Liver (tissue), 9 donors: ENCODE measurements around the gene OSBPL10. TPM values are rescaled to one million over a fixed set of nuclear protein-coding genes. Genes with fewer than 3 reads are reported as not detected.

Experiments used
- DNase-seq: peaks from one replicate; pipeline ENCODE4 v3.0.0-alpha.2; 2017; ENCODE audit warnings: low spot score
- H3K27ac ChIP-seq, 2 donors: one replicate each; pipeline ENCODE4 v1.7.0; 2013; ENCODE audit warnings: inconsistent platforms in 2 of 2, low read length in 2 of 2, control low read depth in 1 of 2, low read depth in 1 of 2, mild to moderate bottlenecking in 1 of 2
- H3K27me3 ChIP-seq, 4 donors: one replicate each; pipeline versions ENCODE4 v1.6.1 to v1.7.0; 2013; ENCODE audit warnings: low read length in 3 of 4, inconsistent platforms in 1 of 4, mild to moderate bottlenecking in 1 of 4, moderate library complexity in 1 of 4; ENCODE audit not compliant: control insufficient read depth in 4 of 4, insufficient read depth in 4 of 4
- H3K36me3 ChIP-seq, 4 donors: one replicate each; pipeline versions ENCODE4 v1.6.1 to v1.7.0; 2013; ENCODE audit warnings: low read length in 3 of 4, mild to moderate bottlenecking in 3 of 4, low read depth in 1 of 4, moderate library complexity in 1 of 4; ENCODE audit not compliant: control insufficient read depth in 4 of 4, insufficient read depth in 3 of 4
- H3K4me1 ChIP-seq, 4 donors: one replicate each; pipeline versions ENCODE4 v1.6.1 to v1.7.0; 2013; ENCODE audit warnings: low read length in 3 of 4, mild to moderate bottlenecking in 3 of 4, moderate library complexity in 1 of 4; ENCODE audit not compliant: control insufficient read depth in 4 of 4, insufficient read depth in 4 of 4
- H3K4me3 ChIP-seq, 3 donors: one replicate each; pipeline versions ENCODE4 v1.6.1 to v1.7.0; 2013; ENCODE audit warnings: low read length in 3 of 3, control low read depth in 1 of 3, low read depth in 1 of 3, mild to moderate bottlenecking in 1 of 3
- H3K9ac ChIP-seq, 2 donors: one replicate each; pipeline ENCODE4 v1.7.0; 2013; ENCODE audit warnings: low read length in 2 of 2, mild to moderate bottlenecking in 2 of 2, moderate library complexity in 2 of 2, control low read depth in 1 of 2, low read depth in 1 of 2
- H3K9me3 ChIP-seq, 4 donors: one replicate each; pipeline versions ENCODE4 v1.6.1 to v1.7.0; 2013; ENCODE audit warnings: low read length in 3 of 4; ENCODE audit not compliant: control insufficient read depth in 4 of 4
- CTCF ChIP-seq: fragments of 150-350 bp; IDR thresholded peaks from 2 replicates; pipeline ENCODE4 v1.5.1; 2017; ENCODE audit warnings: improper control_type of control experiment, low read depth, low read length; ENCODE audit not compliant: missing input control
- EGR1 ChIP-seq, 2 donors: IDR thresholded peaks; 2 replicates each; pipeline ENCODE4 v1.6.1; 2016 to 2018; ENCODE audit warnings: antibody characterized with exemption in 2 of 2, low read depth in 2 of 2
- FOXA1 ChIP-seq: IDR thresholded peaks from 2 replicates; pipeline ENCODE4 v1.6.1; 2016; ENCODE audit warnings: antibody characterized with exemption
- FOXA2 ChIP-seq: IDR thresholded peaks from 2 replicates; pipeline ENCODE4 v1.6.1; 2016; ENCODE audit warnings: antibody characterized with exemption
- GABPA ChIP-seq, 2 donors: IDR thresholded peaks in 1 of 2; conservative IDR thresholded peaks in 1 of 2; 2 replicates each; pipeline ENCODE4 v1.6.1; 2016; ENCODE audit warnings: antibody characterized with exemption in 2 of 2, mild to moderate bottlenecking in 1 of 2, moderate library complexity in 1 of 2
- HNF4A ChIP-seq, 2 donors: conservative IDR thresholded peaks; 2 replicates each; pipeline ENCODE4 v1.6.1; 2016; ENCODE audit warnings: antibody characterized with exemption in 2 of 2, mild to moderate bottlenecking in 2 of 2
- HNF4G ChIP-seq: IDR thresholded peaks from 2 replicates; pipeline ENCODE4 v1.6.1; 2016; ENCODE audit warnings: antibody characterized with exemption
- JUND ChIP-seq, 2 donors: IDR thresholded peaks; 2 replicates each; pipeline ENCODE4 v1.6.1; 2016; ENCODE audit warnings: antibody characterized with exemption in 2 of 2
- NR2F2 ChIP-seq: IDR thresholded peaks from 2 replicates; pipeline ENCODE4 v1.6.1; 2016; ENCODE audit warnings: antibody characterized with exemption
- RAD21 ChIP-seq, 2 donors: IDR thresholded peaks; 2 replicates each; pipeline ENCODE4 v1.6.1; 2016; ENCODE audit warnings: antibody characterized with exemption in 2 of 2, mild to moderate bottlenecking in 2 of 2
- RXRA ChIP-seq, 2 donors: IDR thresholded peaks; 2 replicates each; pipeline ENCODE4 v1.6.1; 2017 to 2018; ENCODE audit warnings: antibody characterized with exemption in 2 of 2, mild to moderate bottlenecking in 1 of 2
- SP1 ChIP-seq: IDR thresholded peaks from 2 replicates; pipeline ENCODE4 v1.6.1; 2018; ENCODE audit warnings: antibody characterized with exemption, mild to moderate bottlenecking
- TAF1 ChIP-seq: conservative IDR thresholded peaks from 2 replicates; pipeline ENCODE4 v1.6.1; 2016; ENCODE audit warnings: antibody characterized with exemption, mild to moderate bottlenecking
- YY1 ChIP-seq: IDR thresholded peaks from 2 replicates; pipeline ENCODE4 v1.6.1; 2016; ENCODE audit warnings: antibody characterized with exemption, mild to moderate bottlenecking
- ZBTB33 ChIP-seq: IDR thresholded peaks from 2 replicates; pipeline ENCODE4 v1.6.1; 2016; ENCODE audit warnings: antibody characterized with exemption
- WGBS: extraction: QIAGEN DNeasy Blood & Tissue Kit; methylation state at CpG from one replicate; pipeline ENCODE4 v1.1.7; 2013; 5-methylcytosine and 5-hydroxymethylcytosine counted together
- polyA plus RNA-seq, 2 donors: library from polyadenylated mRNA; stranded (reverse) in 1 of 2; unstranded in 1 of 2; fragments of 200-250 nt in 1 of 2; fragments of >200 nt in 1 of 2; fragmentation: Nextera tagmentation in 1 of 2; extraction: Ambion mirVana in 1 of 2; gene quantifications; one replicate each; pipeline versions ENCODE4 v1.2.1 to v1.2.3, GENCODE V29; 2013 to 2015
- total RNA-seq, 2 donors: library from RNA; depleted of rRNA; stranded (reverse); fragments of >200 nt; gene quantifications; one replicate each; pipeline ENCODE4 v1.2.3, GENCODE V29; 2014
- TF ChIP-seq, protein P1 (sequence below): IDR thresholded peaks from 2 replicates; pipeline ENCODE4 v1.6.1; 2016; ENCODE audit warnings: antibody characterized with exemption
- donor health status: healthy.
- donor health status: healthy.
- donor health status: healthy.
- donor health status: healthy.
- donor health status: healthy.

Gene OSBPL10
- total and polyA plus RNA-seq, 4 donors, result 0.75 to 4.0 (median 1.7) TPM

- TF ChIP-seq, protein P1, sequence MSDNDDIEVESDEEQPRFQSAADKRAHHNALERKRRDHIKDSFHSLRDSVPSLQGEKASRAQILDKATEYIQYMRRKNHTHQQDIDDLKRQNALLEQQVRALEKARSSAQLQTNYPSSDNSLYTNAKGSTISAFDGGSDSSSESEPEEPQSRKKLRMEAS, result no peak
- TF ChIP-seq FOXA1 (no peak), TAF1 (no peak), RXRA (IDR thresholded peaks at IDR 0.05) (no peak), RAD21 (IDR thresholded peaks at IDR 0.05) (no peak), ZBTB33 (no peak), FOXA2 (no peak), JUND (IDR thresholded peaks at IDR 0.05) (no peak), HNF4A (conservative IDR thresholded peaks at IDR 0.05) (no peak), NR2F2 (no peak)
Measured at GRCh38 chr3:31710123-31710803, 270.8 kb downstream of the OSBPL10 start (continued).

DNA sequence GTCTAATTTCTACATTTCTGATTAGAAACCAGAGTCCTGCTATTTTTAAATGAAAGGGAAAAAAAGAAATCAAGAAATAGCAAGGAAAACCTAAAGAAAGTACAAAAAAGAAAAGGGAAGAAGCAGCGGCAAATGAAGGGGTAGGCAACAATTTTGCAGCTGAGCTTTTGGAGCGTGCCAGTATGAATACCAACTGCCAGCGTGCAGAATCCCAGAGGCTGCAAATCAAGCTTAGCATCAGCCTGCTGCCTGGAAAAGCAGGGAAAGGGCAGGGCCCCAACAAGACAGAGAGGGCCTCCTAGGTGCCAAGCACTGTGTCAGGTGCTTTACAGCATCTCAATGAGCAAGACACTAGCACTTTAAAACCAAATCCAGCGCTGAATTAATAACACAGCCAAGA, 271.5 kb downstream of the OSBPL10 start:
- DNase-seq, result no peak
- Histone ChIP-seq H3K4me1 (no peaks in the 10 kb centered on the region), H3K36me3 (no peaks in the 10 kb centered on the region), H3K9me3 (no peaks in the 10 kb centered on the region), H3K27me3 (no peaks in the 10 kb centered on the region), H3K9ac (no peak overlapping the region), H3K27ac (no peak overlapping the region), H3K4me3 (no peak overlapping the region)
- 89% methylated on average over 4 of the region's 4 CpGs for WGBS
- no peak for TF ChIP-seq YY1
- no peak for TF ChIP-seq ZBTB33
- TF ChIP-seq SP1, result no peak
- no peak for TF ChIP-seq HNF4A (conservative IDR thresholded peaks at IDR 0.05)
- no peak for TF ChIP-seq HNF4G
- TF ChIP-seq GABPA (IDR thresholded peaks at IDR 0.05 in 1 of 2, conservative IDR thresholded peaks at IDR 0.05 in 1 of 2), result no peak
- no peak for TF ChIP-seq RXRA (IDR thresholded peaks at IDR 0.05)
- no peak for TF ChIP-seq TAF1
- no peak for TF ChIP-seq CTCF

DNA sequence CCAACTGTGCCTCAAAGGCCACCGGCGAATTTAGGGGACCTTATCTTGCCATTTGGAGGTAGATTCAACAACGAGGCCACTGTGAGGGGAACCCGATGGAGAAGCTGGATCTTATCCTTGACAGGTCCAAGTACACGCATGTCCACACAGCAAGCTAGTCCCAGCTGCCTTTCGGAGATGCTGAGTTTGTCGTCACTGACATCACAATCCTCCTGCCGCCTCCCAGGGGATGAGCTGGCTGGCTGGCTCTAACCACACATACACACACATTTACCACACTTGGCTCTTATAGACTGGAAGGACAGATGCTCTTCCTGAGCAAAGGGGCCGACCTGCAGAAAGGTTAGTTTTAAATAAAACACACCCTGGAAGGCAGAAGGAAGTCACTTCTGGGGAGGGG, 272.1 kb downstream of the OSBPL10 start:
- no peaks in the 10 kb centered on the region for H3K9me3 ChIP-seq
- TF ChIP-seq, protein P1, result no peak
- TF ChIP-seq GABPA (IDR thresholded peaks at IDR 0.05 in 1 of 2, conservative IDR thresholded peaks at IDR 0.05 in 1 of 2) (no peak), NR2F2 (no peak), FOXA2 (no peak), RAD21 (IDR thresholded peaks at IDR 0.05) (no peak), TAF1 (no peak), JUND (IDR thresholded peaks at IDR 0.05) (no peak), FOXA1 (no peak), YY1 (no peak), HNF4G (no peak), EGR1 (IDR thresholded peaks at IDR 0.05; ENCODE audit: low read depth in 2 of 2) (no peak)
- no peak overlapping the region for H3K27ac ChIP-seq
- no peaks in the 10 kb centered on the region for H3K4me1 ChIP-seq
- no peak for DNase-seq
- no peaks in the 10 kb centered on the region for H3K36me3 ChIP-seq
- WGBS, result 74% methylated on average over 9 of the region's 9 CpGs
- H3K4me3 ChIP-seq, result no peak overlapping the region
- no peaks in the 10 kb centered on the region for H3K27me3 ChIP-seq
- H3K9ac ChIP-seq, result no peak overlapping the region
